H1 (cell line): ENCODE results near the gene CDT1.

Experiments used
- CEBPB ChIP-seq: IDR thresholded peaks from 2 replicates; pipeline ENCODE4 v1.6.1; 2012; ENCODE audit warnings: low read depth, low read length
- EZH2 ChIP-seq: fragments of 200-600 bp; sonication (generic); IDR thresholded peaks from 2 replicates; pipeline ENCODE4 v1.7.1; 2012; ENCODE audit warnings: low read depth, mild to moderate bottlenecking, moderate library complexity, low read length, inconsistent platforms; ENCODE audit not compliant: severe bottlenecking
- JUND ChIP-seq: IDR thresholded peaks from 2 replicates; pipeline ENCODE4 v1.6.1; 2011; ENCODE audit warnings: mild to moderate bottlenecking, improper control_type of control experiment, low read length
- POLR2A ChIP-seq, 2 experiments: IDR thresholded peaks; 1 replicate in 1 of 2; 2 replicates in 1 of 2; pipeline ENCODE4 v1.6.1; 2011; ENCODE audit warnings: low read depth in 2 of 2, low read length in 2 of 2, mild to moderate bottlenecking in 2 of 2; ENCODE audit errors: control extremely low read depth in 1 of 2
- RAD21 ChIP-seq, 2 experiments: IDR thresholded peaks in 1 of 2; conservative IDR thresholded peaks in 1 of 2; 2 replicates each; pipeline ENCODE4 v1.6.1; 2011; ENCODE audit warnings: low read depth in 2 of 2, low read length in 2 of 2, improper control_type of control experiment in 1 of 2, inconsistent platforms in 1 of 2, mild to moderate bottlenecking in 1 of 2, moderate library complexity in 1 of 2
- SP2 ChIP-seq: IDR thresholded peaks from 2 replicates; pipeline ENCODE4 v1.6.1; 2012; ENCODE audit warnings: mild to moderate bottlenecking, low read length, inconsistent platforms
- TAF1 ChIP-seq: IDR thresholded peaks from 2 replicates; pipeline ENCODE4 v1.6.1; 2011; ENCODE audit warnings: mild to moderate bottlenecking, low read depth, low read length
- ZNF274 ChIP-seq: IDR thresholded peaks from 2 replicates; pipeline ENCODE4 v1.7.0; 2012; ENCODE audit warnings: low read length, borderline replicate concordance; ENCODE audit errors: extremely low read depth
- TF ChIP-seq, protein P1 (sequence below), 3 experiments: IDR thresholded peaks; 1 replicate in 2 of 3; 2 replicates in 1 of 3; pipeline versions ENCODE4 v1.5.1 to v1.6.1; 2011; ENCODE audit warnings: low read length in 3 of 3, mild to moderate bottlenecking in 3 of 3, inconsistent platforms in 2 of 3, low read depth in 1 of 3, moderate library complexity in 1 of 3; ENCODE audit not compliant: insufficient read depth in 1 of 3; ENCODE audit errors: control extremely low read depth in 1 of 3

DNA sequence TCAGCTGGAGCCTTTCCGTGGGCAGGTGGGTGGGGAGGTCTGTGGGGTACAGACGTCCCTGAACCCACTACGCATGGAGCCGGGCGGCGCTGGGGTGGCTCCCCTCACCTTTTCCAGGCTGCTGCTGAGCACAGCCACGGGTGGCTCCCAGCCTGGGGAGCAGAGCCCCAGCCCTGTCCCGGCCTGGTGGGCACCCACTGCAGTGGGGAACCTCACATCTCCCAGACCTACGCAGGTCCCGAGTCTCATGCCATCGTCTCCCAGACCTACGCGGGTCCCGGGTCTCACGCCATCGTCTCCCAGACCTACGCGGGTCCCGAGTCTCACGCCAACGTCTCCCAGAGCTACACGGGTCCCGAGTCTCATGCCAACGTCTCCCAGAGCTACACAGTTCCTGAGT, 25.1 kb downstream of the CDT1 start:
- TF ChIP-seq, protein P1, sequence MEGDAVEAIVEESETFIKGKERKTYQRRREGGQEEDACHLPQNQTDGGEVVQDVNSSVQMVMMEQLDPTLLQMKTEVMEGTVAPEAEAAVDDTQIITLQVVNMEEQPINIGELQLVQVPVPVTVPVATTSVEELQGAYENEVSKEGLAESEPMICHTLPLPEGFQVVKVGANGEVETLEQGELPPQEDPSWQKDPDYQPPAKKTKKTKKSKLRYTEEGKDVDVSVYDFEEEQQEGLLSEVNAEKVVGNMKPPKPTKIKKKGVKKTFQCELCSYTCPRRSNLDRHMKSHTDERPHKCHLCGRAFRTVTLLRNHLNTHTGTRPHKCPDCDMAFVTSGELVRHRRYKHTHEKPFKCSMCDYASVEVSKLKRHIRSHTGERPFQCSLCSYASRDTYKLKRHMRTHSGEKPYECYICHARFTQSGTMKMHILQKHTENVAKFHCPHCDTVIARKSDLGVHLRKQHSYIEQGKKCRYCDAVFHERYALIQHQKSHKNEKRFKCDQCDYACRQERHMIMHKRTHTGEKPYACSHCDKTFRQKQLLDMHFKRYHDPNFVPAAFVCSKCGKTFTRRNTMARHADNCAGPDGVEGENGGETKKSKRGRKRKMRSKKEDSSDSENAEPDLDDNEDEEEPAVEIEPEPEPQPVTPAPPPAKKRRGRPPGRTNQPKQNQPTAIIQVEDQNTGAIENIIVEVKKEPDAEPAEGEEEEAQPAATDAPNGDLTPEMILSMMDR (IDR thresholded peaks at IDR 0.05; ENCODE audit: control extremely low read depth in 1 of 3, insufficient read depth in 1 of 3, low read depth in 1 of 3, low read length in 3 of 3): no peak
- TF ChIP-seq RAD21 (IDR thresholded peaks at IDR 0.05 in 1 of 2, conservative IDR thresholded peaks at IDR 0.05 in 1 of 2; ENCODE audit: low read depth in 2 of 2, low read length in 2 of 2): no peak
- TF ChIP-seq JUND: no peak
- TF ChIP-seq TAF1: no peak
- no peak for TF ChIP-seq ZNF274
- TF ChIP-seq SP2: no peak
- TF ChIP-seq CEBPB: no peak
- TF ChIP-seq EZH2: no peak
- TF ChIP-seq POLR2A (IDR thresholded peaks at IDR 0.05; ENCODE audit: control extremely low read depth in 1 of 2, low read depth in 2 of 2, low read length in 2 of 2): no peak
